ENCODE data around the gene SERPINB4. TPM values are rescaled to one million over a fixed set of nuclear protein-coding genes. Genes with fewer than 3 reads are reported as not detected.
"Not testable (repeated sequence)": the region's sequence is repeated elsewhere in the genome, so short reads cannot be mapped to it uniquely, and the experiment has no call there.

SERPINB4 gene
- total RNA-seq, 2 donors from 2014 or later: 0.24 TPM; not detected in 1

- peak; percentile 79 for TF ChIP-seq CTCF (conservative IDR thresholded peaks at IDR 0.05)
- peaks cover 3% of the 10 kb centered on the region for H3K4me1 ChIP-seq (ENCODE audit: control insufficient read depth, insufficient read depth, low read length)
- H3K9me3 ChIP-seq (ENCODE audit: control insufficient read depth, low read length): peaks cover 5% of the 10 kb centered on the region
- Mint-ChIP-seq H3K4me1 (peaks cover 8% of the 10 kb centered on the region), H3K36me3 (ENCODE audit: low read depth) (no peaks in the 10 kb centered on the region), H3K9me3 (no peaks in the 10 kb centered on the region), H3K27ac (no peak overlapping the region), H3K27me3 (ENCODE audit: insufficient read depth) (no peaks in the 10 kb centered on the region), H3K4me3 (no peak overlapping the region)
- H3K27ac ChIP-seq (ENCODE audit: low read depth, low read length): no peak overlapping the region
- 31 to 44% methylated on average over 3 to 5 of the region's 5 CpGs for WGBS, 2 experiments (ENCODE audit: insufficient coverage in 1 of 2, insufficient read length in 1 of 2)
- no peak overlapping the region for H3K9ac ChIP-seq (ENCODE audit: extremely low read depth, low read length, poor library complexity, severe bottlenecking)
- no peak overlapping the region for H3K4me3 ChIP-seq (ENCODE audit: low read length)
- no peaks in the 10 kb centered on the region for H3K36me3 ChIP-seq (ENCODE audit: control insufficient read depth, insufficient read depth, low read length)
- peak; percentile 79 for DNase-seq
- no peaks in the 10 kb centered on the region for H3K27me3 ChIP-seq (ENCODE audit: control insufficient read depth, insufficient read depth, low read length, poor library complexity, severe bottlenecking)
Observed at GRCh38 chr18:63676526-63677323, 32.7 kb upstream of the SERPINB4 start.

- Mint-ChIP-seq H3K27ac (no peak overlapping the region), H3K27me3 (ENCODE audit: insufficient read depth) (no peaks in the 10 kb centered on the region), H3K4me3 (no peak overlapping the region), H3K4me1 (peaks cover 6% of the 10 kb centered on the region), H3K9me3 (peaks cover 26% of the 10 kb centered on the region), H3K36me3 (ENCODE audit: low read depth) (peaks cover 6% of the 10 kb centered on the region)
- no peak for TF ChIP-seq CTCF (conservative IDR thresholded peaks at IDR 0.05)
- DNase-seq: no peak
- Histone ChIP-seq H3K36me3 (ENCODE audit: control insufficient read depth, insufficient read depth, low read length) (no peaks in the 10 kb centered on the region), H3K27ac (ENCODE audit: low read depth, low read length) (no peak overlapping the region), H3K4me3 (ENCODE audit: low read length) (no peak overlapping the region), H3K9me3 (ENCODE audit: control insufficient read depth, low read length) (peaks cover 42% of the 10 kb centered on the region), H3K27me3 (ENCODE audit: control insufficient read depth, insufficient read depth, low read length, poor library complexity, severe bottlenecking) (no peaks in the 10 kb centered on the region), H3K9ac (ENCODE audit: extremely low read depth, low read length, poor library complexity, severe bottlenecking) (no peak overlapping the region), H3K4me1 (ENCODE audit: control insufficient read depth, insufficient read depth, low read length) (no peaks in the 10 kb centered on the region)
- 88 to 100% methylated on average over 1 of the region's 1 CpG for WGBS, 2 experiments (ENCODE audit: insufficient coverage in 1 of 2, insufficient read length in 1 of 2)
Observed at GRCh38 chr18:63664571-63664970, 20.5 kb upstream of the SERPINB4 start.

- peaks cover 21% of the 10 kb centered on the region for H3K9me3 Mint-ChIP-seq
- H3K4me1 Mint-ChIP-seq; H3K27ac ChIP-seq (ENCODE audit: low read depth, low read length); H3K4me3 Mint-ChIP-seq; DNase-seq; H3K36me3 ChIP-seq (ENCODE audit: control insufficient read depth, insufficient read depth, low read length); H3K36me3 Mint-ChIP-seq (ENCODE audit: low read depth); H3K4me3 ChIP-seq (ENCODE audit: low read length); H3K4me1 ChIP-seq (ENCODE audit: control insufficient read depth, insufficient read depth, low read length); H3K9ac ChIP-seq (ENCODE audit: extremely low read depth, low read length, poor library complexity, severe bottlenecking); H3K27me3 ChIP-seq (ENCODE audit: control insufficient read depth, insufficient read depth, low read length, poor library complexity, severe bottlenecking); H3K27ac Mint-ChIP-seq; H3K27me3 Mint-ChIP-seq (ENCODE audit: insufficient read depth): not testable (repeated sequence)
- peaks cover 28% of the 10 kb centered on the region for H3K9me3 ChIP-seq (ENCODE audit: control insufficient read depth, low read length)
- WGBS, 2 experiments (ENCODE audit: insufficient coverage in 1 of 2, insufficient read length in 1 of 2): 92% methylated on average over 2 of the region's 3 CpGs; no CpG with 5 or more reads in 1 of the 2 experiments
Observed at GRCh38 chr18:63661750-63662149, 17.7 kb upstream of the SERPINB4 start, which contains the start of gene SERPINB3. Gene SERPINB3, minus strand, starts transcription at chr18:63661893. Its CDS starts 677 bp downstream, at chr18:63661216.

GRCh38 chr18:63658920-63659319, 14.9 kb upstream of the SERPINB4 start:
- not testable (repeated sequence) for H3K27ac Mint-ChIP-seq; H3K4me3 Mint-ChIP-seq; H3K36me3 Mint-ChIP-seq (ENCODE audit: low read depth); H3K4me1 Mint-ChIP-seq; H3K9ac ChIP-seq (ENCODE audit: extremely low read depth, low read length, poor library complexity, severe bottlenecking); DNase-seq; H3K4me3 ChIP-seq (ENCODE audit: low read length); H3K9me3 ChIP-seq (ENCODE audit: control insufficient read depth, low read length); H3K27ac ChIP-seq (ENCODE audit: low read depth, low read length); H3K4me1 ChIP-seq (ENCODE audit: control insufficient read depth, insufficient read depth, low read length); H3K27me3 ChIP-seq (ENCODE audit: control insufficient read depth, insufficient read depth, low read length, poor library complexity, severe bottlenecking); H3K36me3 ChIP-seq (ENCODE audit: control insufficient read depth, insufficient read depth, low read length); H3K9me3 Mint-ChIP-seq; H3K27me3 Mint-ChIP-seq (ENCODE audit: insufficient read depth)
- 100% methylated on average over 3 of the region's 4 CpGs; no CpG with 5 or more reads in 1 of the 2 experiments for WGBS, 2 experiments (ENCODE audit: insufficient coverage in 1 of 2, insufficient read length in 1 of 2)

- H3K9ac ChIP-seq (ENCODE audit: extremely low read depth, low read length, poor library complexity, severe bottlenecking); H3K36me3 Mint-ChIP-seq (ENCODE audit: low read depth); H3K27me3 ChIP-seq (ENCODE audit: control insufficient read depth, insufficient read depth, low read length, poor library complexity, severe bottlenecking); DNase-seq; H3K9me3 Mint-ChIP-seq; H3K4me3 ChIP-seq (ENCODE audit: low read length); H3K27ac Mint-ChIP-seq; H3K27me3 Mint-ChIP-seq (ENCODE audit: insufficient read depth); H3K36me3 ChIP-seq (ENCODE audit: control insufficient read depth, insufficient read depth, low read length); H3K27ac ChIP-seq (ENCODE audit: low read depth, low read length); H3K4me3 Mint-ChIP-seq; H3K4me1 ChIP-seq (ENCODE audit: control insufficient read depth, insufficient read depth, low read length); H3K9me3 ChIP-seq (ENCODE audit: control insufficient read depth, low read length): not testable (repeated sequence)
- WGBS, 2 experiments (ENCODE audit: insufficient coverage in 1 of 2, insufficient read length in 1 of 2): 71 to 79% methylated on average over 3 of the region's 3 CpGs
- H3K4me1 Mint-ChIP-seq: peaks cover 13% of the 10 kb centered on the region
Observed at GRCh38 chr18:63650271-63650670, 6.2 kb upstream of the SERPINB4 start.
